GM23338 (cell line): ENCODE results near the gene SYNE1. TPM values are rescaled to one million over a fixed set of nuclear protein-coding genes. Genes with fewer than 3 reads are reported as not detected.

ENCODE experiments used
- ATAC-seq: fragments of 200-7000 bp; cut with Tn5 transposase; 3 replicates; pipeline ENCODE4 v1.9.1; 2020
- DNase-seq: peaks from one replicate; pipeline ENCODE4 v3.0.0-alpha.2; 2015; ENCODE audit warnings: low spot score
- H2AFZ ChIP-seq: fragments of 200-600 bp; sonication (generic); 2 replicates; pipeline ENCODE4 v1.8.0; 2016; ENCODE audit warnings: antibody characterized with exemption, mild to moderate bottlenecking, moderate library complexity
- H3F3A ChIP-seq: fragments of 200-600 bp; sonication (generic); replicated peaks from 2 replicates; pipeline ENCODE4 v1.8.0; 2017; ENCODE audit warnings: antibody characterized with exemption, mixed run types, low read depth
- H3K27ac ChIP-seq: fragments of 200-600 bp; sonication (generic); 2 replicates; pipeline ENCODE4 v1.6.1; 2016; ENCODE audit warnings: low read depth
- H3K27me3 ChIP-seq: fragments of 200-600 bp; sonication (generic); 2 replicates; pipeline ENCODE4 v1.8.0; 2016; ENCODE audit warnings: mild to moderate bottlenecking, mixed run types, moderate library complexity; ENCODE audit not compliant: insufficient read depth
- H3K36me3 ChIP-seq: fragments of 200-600 bp; sonication (generic); 2 replicates; pipeline ENCODE4 v1.8.0; 2016; ENCODE audit warnings: mild to moderate bottlenecking; ENCODE audit not compliant: insufficient read depth
- H3K4me1 ChIP-seq: fragments of 200-600 bp; sonication (generic); 2 replicates; pipeline ENCODE4 v1.8.0; 2016; ENCODE audit warnings: mild to moderate bottlenecking, moderate library complexity; ENCODE audit not compliant: insufficient read depth
- H3K4me2 ChIP-seq: fragments of 200-600 bp; sonication (generic); 2 replicates; pipeline ENCODE4 v1.7.1; 2017; ENCODE audit warnings: mixed run types
- H3K4me3 ChIP-seq: fragments of 200-600 bp; sonication (generic); 2 replicates; pipeline ENCODE4 v1.6.1; 2016; ENCODE audit warnings: mixed run types
- H3K79me2 ChIP-seq: fragments of 200-600 bp; sonication (generic); replicated peaks from 2 replicates; pipeline ENCODE4 v1.8.0; 2017; ENCODE audit warnings: mild to moderate bottlenecking; ENCODE audit not compliant: insufficient read depth
- H3K9me2 ChIP-seq: fragments of 200-600 bp; sonication (generic); 2 replicates; pipeline ENCODE4 v1.8.0; 2017; ENCODE audit not compliant: insufficient read depth
- H4K20me1 ChIP-seq: fragments of 200-600 bp; sonication (generic); replicated peaks from 2 replicates; pipeline ENCODE4 v1.8.0; 2017; ENCODE audit warnings: mild to moderate bottlenecking; ENCODE audit not compliant: insufficient read depth
- H3K27ac Mint-ChIP-seq: 2 replicates; pipeline ENCODE4 v1.8.0; 2020; ENCODE audit warnings: inconsistent platforms, mild to moderate bottlenecking, moderate library complexity, mixed read lengths
- H3K27me3 Mint-ChIP-seq: 3 replicates; pipeline ENCODE4 v1.8.0; 2022; ENCODE audit warnings: low read depth, mild to moderate bottlenecking, moderate library complexity, mixed read lengths, inconsistent platforms; ENCODE audit not compliant: insufficient read depth, poor library complexity
- H3K36me3 Mint-ChIP-seq: 3 replicates; pipeline ENCODE4 v1.8.0; 2021; ENCODE audit warnings: low read depth, mild to moderate bottlenecking, inconsistent platforms, moderate library complexity, mixed read lengths
- H3K4me1 Mint-ChIP-seq: 3 replicates; pipeline ENCODE4 v1.8.0; 2020; ENCODE audit warnings: mild to moderate bottlenecking, inconsistent platforms, mixed read lengths
- H3K4me3 Mint-ChIP-seq: 3 replicates; pipeline ENCODE4 v1.8.0; 2021; ENCODE audit warnings: moderate library complexity, mild to moderate bottlenecking, inconsistent platforms, mixed read lengths
- H3K9me3 Mint-ChIP-seq: 3 replicates; pipeline ENCODE4 v1.8.0; 2020; ENCODE audit warnings: moderate library complexity, mild to moderate bottlenecking, inconsistent platforms, mixed read lengths
- CREB1 ChIP-seq: fragments of 250-450 bp; sonication (Bioruptor Pico); IDR thresholded peaks from 2 replicates; pipeline ENCODE4 v1.5.0; 2020; ENCODE audit warnings: low read depth, mild to moderate bottlenecking, moderate library complexity
- EZH2 ChIP-seq: fragments of 200-600 bp; sonication (generic); IDR thresholded peaks from one replicate; pipeline ENCODE4 v1.8.0; 2017; ENCODE audit warnings: antibody characterized with exemption, mild to moderate bottlenecking, low read depth; ENCODE audit not compliant: unreplicated experiment
- EZH2phosphoT487 ChIP-seq: fragments of 200-600 bp; sonication (generic); IDR thresholded peaks from one replicate; pipeline ENCODE4 v1.8.1; 2018; ENCODE audit warnings: antibody characterized with exemption; ENCODE audit not compliant: unreplicated experiment
- JUNB ChIP-seq: IDR thresholded peaks from one replicate; pipeline ENCODE4 v1.6.1; 2016; ENCODE audit warnings: antibody characterized with exemption; ENCODE audit not compliant: unreplicated experiment
- NANOG ChIP-seq: IDR thresholded peaks from 2 replicates; pipeline ENCODE4 v1.6.1; 2016; ENCODE audit warnings: antibody characterized with exemption, borderline replicate concordance
- POLR2AphosphoS5 ChIP-seq: IDR thresholded peaks from 2 replicates; pipeline ENCODE4 v1.6.1; 2016; ENCODE audit warnings: antibody characterized with exemption, low read depth
- STAT1 ChIP-seq: IDR thresholded peaks from one replicate; pipeline ENCODE4 v1.6.1; 2016; ENCODE audit warnings: antibody characterized with exemption; ENCODE audit not compliant: unreplicated experiment
- ZNF114 ChIP-seq: fragments of 250-450 bp; sonication (Bioruptor Pico); IDR thresholded peaks from 2 replicates; pipeline ENCODE4 v1.5.0; 2020; ENCODE audit warnings: mild to moderate bottlenecking, moderate library complexity
- ZNF331 ChIP-seq: fragments of 250-450 bp; sonication (Bioruptor Pico); IDR thresholded peaks from 2 replicates; pipeline ENCODE4 v1.5.0; 2020; ENCODE audit warnings: low read depth, mild to moderate bottlenecking, moderate library complexity
- polyA plus RNA-seq: library from polyadenylated mRNA; unstranded; fragments of >200 nt; fragmentation: Nextera tagmentation; extraction: Ambion mirVana; gene quantifications from 2 replicates; pipeline ENCODE4 v1.2.1, GENCODE V29; 2016
- total RNA-seq: library from RNA; depleted of rRNA; stranded (reverse); fragments of >200 nt; shearing (Covaris generic); gene quantifications from 2 replicates; pipeline ENCODE4 v1.2.3, GENCODE V29; 2014
- TF ChIP-seq, protein P1 (sequence below), 2 experiments: fragments of 200-600 bp in 1 of 2; sonication (generic) in 1 of 2; conservative IDR thresholded peaks; 2 replicates each; pipeline versions ENCODE4 v1.5.1 to v1.6.1; 2016 to 2017; ENCODE audit warnings: antibody characterized with exemption in 2 of 2, low read depth in 2 of 2, mild to moderate bottlenecking in 2 of 2, moderate library complexity in 1 of 2
- TF ChIP-seq, protein P2 (sequence below): IDR thresholded peaks from one replicate; pipeline ENCODE4 v1.6.1; 2018; ENCODE audit warnings: antibody characterized with exemption; ENCODE audit not compliant: unreplicated experiment
- TF ChIP-seq, protein P3 (sequence below): fragments of 250-450 bp; sonication (Bioruptor Pico); IDR thresholded peaks from 2 replicates; pipeline ENCODE4 v1.5.0; 2020; ENCODE audit warnings: mild to moderate bottlenecking, moderate library complexity
- TF ChIP-seq, protein P4 (sequence below): IDR thresholded peaks from 2 replicates; pipeline ENCODE4 v1.6.1; 2016; ENCODE audit warnings: antibody characterized with exemption

Gene SYNE1
- total and polyA plus RNA-seq, 2 experiments from 2014 or later: 3.9 to 13.6 TPM

DNA sequence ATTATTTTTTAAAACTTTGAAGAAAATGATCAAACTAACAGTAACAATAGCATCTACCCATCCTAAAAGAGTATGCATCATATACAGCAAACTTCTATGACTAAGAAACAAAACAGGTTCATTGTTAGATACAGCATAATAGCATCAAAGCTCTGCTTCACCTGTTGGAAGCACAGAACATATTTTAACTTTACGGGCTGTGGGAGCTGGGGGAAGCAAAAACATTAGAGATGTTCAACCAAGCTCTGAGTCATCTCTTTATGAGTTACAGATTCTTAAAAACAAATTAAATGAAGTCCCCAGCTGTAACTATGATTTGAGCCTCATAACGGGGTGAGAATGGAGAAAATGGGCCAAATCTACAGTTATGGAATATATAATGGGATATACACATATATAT, 63.4 kb downstream of the SYNE1 start:
- H3K36me3 Mint-ChIP-seq: no peaks in the 10 kb centered on the region
- peaks cover 22% of the 10 kb centered on the region; the same call in 1 of the 2 replicates for H3K4me1 ChIP-seq

More for the DNA sequence above, 63.4 kb downstream of the SYNE1 start:
- Histone ChIP-seq H3K9me2 (no peaks in the 10 kb centered on the region), H4K20me1 (no peaks in the 10 kb centered on the region), H3K79me2 (no peaks in the 10 kb centered on the region), H3F3A (no peaks in the 10 kb centered on the region), H3K27me3 (no peaks in the 10 kb centered on the region), H3K36me3 (no peaks in the 10 kb centered on the region), H3K4me2 (no peak overlapping the region), H2AFZ (no peak overlapping the region), H3K27ac (no peak overlapping the region), H3K4me3 (no peak overlapping the region)
- H3K4me1 Mint-ChIP-seq: peaks cover 18% of the 10 kb centered on the region
- TF ChIP-seq STAT1 (no peak), EZH2phosphoT487 (no peak), EZH2 (no peak), CREB1 (CRISPR knock-in tag) (no peak), JUNB (no peak), POLR2AphosphoS5 (no peak), ZNF114 (CRISPR knock-in tag) (no peak), NANOG (no peak), ZNF331 (no peak)
- TF ChIP-seq, protein P1, sequence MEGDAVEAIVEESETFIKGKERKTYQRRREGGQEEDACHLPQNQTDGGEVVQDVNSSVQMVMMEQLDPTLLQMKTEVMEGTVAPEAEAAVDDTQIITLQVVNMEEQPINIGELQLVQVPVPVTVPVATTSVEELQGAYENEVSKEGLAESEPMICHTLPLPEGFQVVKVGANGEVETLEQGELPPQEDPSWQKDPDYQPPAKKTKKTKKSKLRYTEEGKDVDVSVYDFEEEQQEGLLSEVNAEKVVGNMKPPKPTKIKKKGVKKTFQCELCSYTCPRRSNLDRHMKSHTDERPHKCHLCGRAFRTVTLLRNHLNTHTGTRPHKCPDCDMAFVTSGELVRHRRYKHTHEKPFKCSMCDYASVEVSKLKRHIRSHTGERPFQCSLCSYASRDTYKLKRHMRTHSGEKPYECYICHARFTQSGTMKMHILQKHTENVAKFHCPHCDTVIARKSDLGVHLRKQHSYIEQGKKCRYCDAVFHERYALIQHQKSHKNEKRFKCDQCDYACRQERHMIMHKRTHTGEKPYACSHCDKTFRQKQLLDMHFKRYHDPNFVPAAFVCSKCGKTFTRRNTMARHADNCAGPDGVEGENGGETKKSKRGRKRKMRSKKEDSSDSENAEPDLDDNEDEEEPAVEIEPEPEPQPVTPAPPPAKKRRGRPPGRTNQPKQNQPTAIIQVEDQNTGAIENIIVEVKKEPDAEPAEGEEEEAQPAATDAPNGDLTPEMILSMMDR (conservative IDR thresholded peaks at IDR 0.05; ENCODE audit: low read depth in 2 of 2): no peak
- TF ChIP-seq, protein P2, sequence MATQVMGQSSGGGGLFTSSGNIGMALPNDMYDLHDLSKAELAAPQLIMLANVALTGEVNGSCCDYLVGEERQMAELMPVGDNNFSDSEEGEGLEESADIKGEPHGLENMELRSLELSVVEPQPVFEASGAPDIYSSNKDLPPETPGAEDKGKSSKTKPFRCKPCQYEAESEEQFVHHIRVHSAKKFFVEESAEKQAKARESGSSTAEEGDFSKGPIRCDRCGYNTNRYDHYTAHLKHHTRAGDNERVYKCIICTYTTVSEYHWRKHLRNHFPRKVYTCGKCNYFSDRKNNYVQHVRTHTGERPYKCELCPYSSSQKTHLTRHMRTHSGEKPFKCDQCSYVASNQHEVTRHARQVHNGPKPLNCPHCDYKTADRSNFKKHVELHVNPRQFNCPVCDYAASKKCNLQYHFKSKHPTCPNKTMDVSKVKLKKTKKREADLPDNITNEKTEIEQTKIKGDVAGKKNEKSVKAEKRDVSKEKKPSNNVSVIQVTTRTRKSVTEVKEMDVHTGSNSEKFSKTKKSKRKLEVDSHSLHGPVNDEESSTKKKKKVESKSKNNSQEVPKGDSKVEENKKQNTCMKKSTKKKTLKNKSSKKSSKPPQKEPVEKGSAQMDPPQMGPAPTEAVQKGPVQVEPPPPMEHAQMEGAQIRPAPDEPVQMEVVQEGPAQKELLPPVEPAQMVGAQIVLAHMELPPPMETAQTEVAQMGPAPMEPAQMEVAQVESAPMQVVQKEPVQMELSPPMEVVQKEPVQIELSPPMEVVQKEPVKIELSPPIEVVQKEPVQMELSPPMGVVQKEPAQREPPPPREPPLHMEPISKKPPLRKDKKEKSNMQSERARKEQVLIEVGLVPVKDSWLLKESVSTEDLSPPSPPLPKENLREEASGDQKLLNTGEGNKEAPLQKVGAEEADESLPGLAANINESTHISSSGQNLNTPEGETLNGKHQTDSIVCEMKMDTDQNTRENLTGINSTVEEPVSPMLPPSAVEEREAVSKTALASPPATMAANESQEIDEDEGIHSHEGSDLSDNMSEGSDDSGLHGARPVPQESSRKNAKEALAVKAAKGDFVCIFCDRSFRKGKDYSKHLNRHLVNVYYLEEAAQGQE: no peak
- TF ChIP-seq, protein P3, sequence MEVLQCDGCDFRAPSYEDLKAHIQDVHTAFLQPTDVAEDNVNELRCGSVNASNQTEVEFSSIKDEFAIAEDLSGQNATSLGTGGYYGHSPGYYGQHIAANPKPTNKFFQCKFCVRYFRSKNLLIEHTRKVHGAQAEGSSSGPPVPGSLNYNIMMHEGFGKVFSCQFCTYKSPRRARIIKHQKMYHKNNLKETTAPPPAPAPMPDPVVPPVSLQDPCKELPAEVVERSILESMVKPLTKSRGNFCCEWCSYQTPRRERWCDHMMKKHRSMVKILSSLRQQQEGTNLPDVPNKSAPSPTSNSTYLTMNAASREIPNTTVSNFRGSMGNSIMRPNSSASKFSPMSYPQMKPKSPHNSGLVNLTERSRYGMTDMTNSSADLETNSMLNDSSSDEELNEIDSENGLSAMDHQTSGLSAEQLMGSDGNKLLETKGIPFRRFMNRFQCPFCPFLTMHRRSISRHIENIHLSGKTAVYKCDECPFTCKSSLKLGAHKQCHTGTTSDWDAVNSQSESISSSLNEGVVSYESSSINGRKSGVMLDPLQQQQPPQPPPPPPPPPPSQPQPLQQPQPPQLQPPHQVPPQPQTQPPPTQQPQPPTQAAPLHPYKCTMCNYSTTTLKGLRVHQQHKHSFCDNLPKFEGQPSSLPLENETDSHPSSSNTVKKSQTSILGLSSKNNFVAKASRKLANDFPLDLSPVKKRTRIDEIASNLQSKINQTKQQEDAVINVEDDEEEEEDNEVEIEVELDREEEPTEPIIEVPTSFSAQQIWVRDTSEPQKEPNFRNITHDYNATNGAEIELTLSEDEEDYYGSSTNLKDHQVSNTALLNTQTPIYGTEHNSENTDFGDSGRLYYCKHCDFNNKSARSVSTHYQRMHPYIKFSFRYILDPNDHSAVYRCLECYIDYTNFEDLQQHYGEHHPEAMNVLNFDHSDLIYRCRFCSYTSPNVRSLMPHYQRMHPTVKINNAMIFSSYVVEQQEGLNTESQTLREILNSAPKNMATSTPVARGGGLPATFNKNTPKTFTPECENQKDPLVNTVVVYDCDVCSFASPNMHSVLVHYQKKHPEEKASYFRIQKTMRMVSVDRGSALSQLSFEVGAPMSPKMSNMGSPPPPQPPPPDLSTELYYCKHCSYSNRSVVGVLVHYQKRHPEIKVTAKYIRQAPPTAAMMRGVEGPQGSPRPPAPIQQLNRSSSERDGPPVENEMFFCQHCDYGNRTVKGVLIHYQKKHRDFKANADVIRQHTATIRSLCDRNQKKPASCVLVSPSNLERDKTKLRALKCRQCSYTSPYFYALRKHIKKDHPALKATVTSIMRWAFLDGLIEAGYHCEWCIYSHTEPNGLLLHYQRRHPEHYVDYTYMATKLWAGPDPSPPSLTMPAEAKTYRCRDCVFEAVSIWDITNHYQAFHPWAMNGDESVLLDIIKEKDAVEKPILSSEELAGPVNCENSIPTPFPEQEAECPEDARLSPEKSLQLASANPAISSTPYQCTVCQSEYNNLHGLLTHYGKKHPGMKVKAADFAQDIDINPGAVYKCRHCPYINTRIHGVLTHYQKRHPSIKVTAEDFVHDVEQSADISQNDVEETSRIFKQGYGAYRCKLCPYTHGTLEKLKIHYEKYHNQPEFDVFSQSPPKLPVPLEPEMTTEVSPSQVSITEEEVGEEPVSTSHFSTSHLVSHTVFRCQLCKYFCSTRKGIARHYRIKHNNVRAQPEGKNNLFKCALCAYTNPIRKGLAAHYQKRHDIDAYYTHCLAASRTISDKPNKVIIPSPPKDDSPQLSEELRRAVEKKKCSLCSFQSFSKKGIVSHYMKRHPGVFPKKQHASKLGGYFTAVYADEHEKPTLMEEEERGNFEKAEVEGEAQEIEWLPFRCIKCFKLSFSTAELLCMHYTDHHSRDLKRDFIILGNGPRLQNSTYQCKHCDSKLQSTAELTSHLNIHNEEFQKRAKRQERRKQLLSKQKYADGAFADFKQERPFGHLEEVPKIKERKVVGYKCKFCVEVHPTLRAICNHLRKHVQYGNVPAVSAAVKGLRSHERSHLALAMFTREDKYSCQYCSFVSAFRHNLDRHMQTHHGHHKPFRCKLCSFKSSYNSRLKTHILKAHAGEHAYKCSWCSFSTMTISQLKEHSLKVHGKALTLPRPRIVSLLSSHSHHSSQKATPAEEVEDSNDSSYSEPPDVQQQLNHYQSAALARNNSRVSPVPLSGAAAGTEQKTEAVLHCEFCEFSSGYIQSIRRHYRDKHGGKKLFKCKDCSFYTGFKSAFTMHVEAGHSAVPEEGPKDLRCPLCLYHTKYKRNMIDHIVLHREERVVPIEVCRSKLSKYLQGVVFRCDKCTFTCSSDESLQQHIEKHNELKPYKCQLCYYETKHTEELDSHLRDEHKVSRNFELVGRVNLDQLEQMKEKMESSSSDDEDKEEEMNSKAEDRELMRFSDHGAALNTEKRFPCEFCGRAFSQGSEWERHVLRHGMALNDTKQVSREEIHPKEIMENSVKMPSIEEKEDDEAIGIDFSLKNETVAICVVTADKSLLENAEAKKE (CRISPR knock-in tag): no peak
- TF ChIP-seq, protein P4, sequence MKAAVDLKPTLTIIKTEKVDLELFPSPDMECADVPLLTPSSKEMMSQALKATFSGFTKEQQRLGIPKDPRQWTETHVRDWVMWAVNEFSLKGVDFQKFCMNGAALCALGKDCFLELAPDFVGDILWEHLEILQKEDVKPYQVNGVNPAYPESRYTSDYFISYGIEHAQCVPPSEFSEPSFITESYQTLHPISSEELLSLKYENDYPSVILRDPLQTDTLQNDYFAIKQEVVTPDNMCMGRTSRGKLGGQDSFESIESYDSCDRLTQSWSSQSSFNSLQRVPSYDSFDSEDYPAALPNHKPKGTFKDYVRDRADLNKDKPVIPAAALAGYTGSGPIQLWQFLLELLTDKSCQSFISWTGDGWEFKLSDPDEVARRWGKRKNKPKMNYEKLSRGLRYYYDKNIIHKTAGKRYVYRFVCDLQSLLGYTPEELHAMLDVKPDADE: no peak
- no peak for ATAC-seq
- no peak for DNase-seq
- H3K27me3 Mint-ChIP-seq: no peaks in the 10 kb centered on the region
- no peaks in the 10 kb centered on the region for H3K9me3 Mint-ChIP-seq
- no peak overlapping the region for H3K27ac Mint-ChIP-seq
- no peak overlapping the region for H3K4me3 Mint-ChIP-seq
